Measurements from ENCODE around the gene IGF1R.
"Not testable (repeated sequence)": the region's sequence is repeated elsewhere in the genome, so short reads cannot be mapped to it uniquely, and the experiment has no call there.

IGF1R gene

GRCh38 chr15:98954411-98954810 lies 306.1 kb downstream of the IGF1R start:
- DNase-seq, result no peak

GRCh38 chr15:98955331-98955730 lies 307.0 kb downstream of the IGF1R start:
- DNase-seq, result no peak

- DNase-seq, result no peak
Measured at GRCh38 chr15:98955961-98956723, 307.8 kb downstream of the IGF1R start.

GRCh38 chr15:98956796-98957553 lies 308.6 kb downstream of the IGF1R start:
- no peak for DNase-seq

- no peak for DNase-seq
Measured at GRCh38 chr15:98957655-98958054, 309.3 kb downstream of the IGF1R start.

GRCh38 chr15:98958076-98958475 lies 309.7 kb downstream of the IGF1R start:
- no peak for DNase-seq

DNA sequence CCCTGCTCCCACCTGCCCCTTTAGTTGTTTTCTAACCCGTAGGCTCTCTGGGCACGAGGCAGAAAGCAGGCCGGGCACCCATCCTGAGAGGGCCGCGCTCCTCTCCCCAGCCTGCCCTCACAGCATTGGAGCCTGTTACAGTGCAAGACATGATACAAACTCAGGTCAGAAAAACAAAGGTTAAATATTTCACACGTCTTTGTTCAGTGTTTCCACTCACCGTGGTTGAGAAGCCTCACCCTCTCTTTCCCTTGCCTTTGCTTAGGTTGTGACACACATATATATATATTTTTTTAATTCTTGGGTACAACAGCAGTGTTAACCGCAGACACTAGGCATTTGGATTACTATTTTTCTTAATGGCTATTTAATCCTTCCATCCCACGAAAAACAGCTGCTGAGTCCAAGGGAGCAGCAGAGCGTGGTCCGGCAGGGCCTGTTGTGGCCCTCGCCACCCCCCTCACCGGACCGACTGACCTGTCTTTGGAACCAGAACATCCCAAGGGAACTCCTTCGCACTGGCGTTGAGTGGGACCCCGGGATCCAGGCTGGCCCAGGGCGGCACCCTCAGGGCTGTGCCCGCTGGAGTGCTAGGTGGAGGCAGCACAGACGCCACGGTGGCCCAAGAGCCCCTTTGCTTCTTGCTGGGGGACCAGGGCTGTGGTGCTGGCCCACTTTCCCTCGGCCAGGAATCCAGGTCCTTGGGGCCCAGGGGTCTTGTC lies 310.7 kb downstream of the IGF1R start:
- DNase-seq, result no peak

DNA sequence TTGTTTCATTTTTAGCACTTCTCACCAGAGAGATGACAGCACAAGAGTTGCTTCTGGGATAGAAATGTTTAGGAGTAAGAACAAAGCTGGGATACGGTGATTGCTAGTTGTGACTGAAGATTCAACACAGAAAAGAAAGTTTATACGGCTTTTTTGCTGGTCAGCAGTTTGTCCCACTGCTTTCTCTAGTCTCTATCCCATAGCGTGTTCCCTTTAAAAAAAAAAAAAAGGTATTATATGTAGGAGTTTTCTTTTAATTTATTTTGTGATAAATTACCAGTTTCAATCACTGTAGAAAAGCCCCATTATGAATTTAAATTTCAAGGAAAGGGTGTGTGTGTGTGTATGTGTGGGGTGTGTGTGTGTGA lies 311.3 kb downstream of the IGF1R start:
- no peak for DNase-seq

DNA sequence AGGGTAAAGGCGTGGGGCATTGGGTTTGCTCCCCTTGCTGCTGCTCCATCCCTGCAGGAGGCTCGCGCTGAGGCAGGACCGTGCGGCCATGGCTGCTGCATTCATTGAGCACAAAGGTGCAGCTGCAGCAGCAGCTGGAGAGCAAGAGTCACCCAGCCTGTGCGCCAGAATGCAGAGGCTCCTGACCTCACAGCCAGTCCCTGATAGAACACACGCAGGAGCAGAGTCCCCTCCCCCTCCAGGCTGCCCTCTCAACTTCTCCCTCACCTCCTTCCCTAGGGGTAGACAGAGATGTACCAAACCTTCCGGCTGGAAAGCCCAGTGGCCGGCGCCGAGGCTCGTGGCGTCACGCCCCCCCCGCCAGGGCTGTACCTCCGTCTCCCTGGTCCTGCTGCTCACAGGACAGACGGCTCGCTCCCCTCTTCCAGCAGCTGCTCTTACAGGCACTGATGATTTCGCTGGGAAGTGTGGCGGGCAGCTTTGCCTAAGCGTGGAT lies 312.3 kb downstream of the IGF1R start:
- no peak for DNase-seq

DNA sequence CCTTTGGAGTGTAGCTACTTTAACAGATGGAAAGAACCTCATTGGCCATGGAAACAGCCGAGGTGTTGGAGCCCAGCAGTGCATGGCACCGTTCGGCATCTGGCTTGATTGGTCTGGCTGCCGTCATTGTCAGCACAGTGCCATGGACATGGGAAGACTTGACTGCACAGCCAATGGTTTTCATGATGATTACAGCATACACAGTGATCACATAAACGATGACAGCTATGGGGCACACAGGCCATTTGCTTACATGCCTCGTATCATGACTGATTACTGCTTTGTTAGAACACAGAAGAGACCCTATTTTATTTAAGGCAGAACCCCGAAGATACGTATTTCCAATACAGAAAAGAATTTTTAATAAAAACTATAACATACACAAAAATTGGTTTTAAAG lies 315.1 kb downstream of the IGF1R start:
- DNase-seq, result no peak

DNA sequence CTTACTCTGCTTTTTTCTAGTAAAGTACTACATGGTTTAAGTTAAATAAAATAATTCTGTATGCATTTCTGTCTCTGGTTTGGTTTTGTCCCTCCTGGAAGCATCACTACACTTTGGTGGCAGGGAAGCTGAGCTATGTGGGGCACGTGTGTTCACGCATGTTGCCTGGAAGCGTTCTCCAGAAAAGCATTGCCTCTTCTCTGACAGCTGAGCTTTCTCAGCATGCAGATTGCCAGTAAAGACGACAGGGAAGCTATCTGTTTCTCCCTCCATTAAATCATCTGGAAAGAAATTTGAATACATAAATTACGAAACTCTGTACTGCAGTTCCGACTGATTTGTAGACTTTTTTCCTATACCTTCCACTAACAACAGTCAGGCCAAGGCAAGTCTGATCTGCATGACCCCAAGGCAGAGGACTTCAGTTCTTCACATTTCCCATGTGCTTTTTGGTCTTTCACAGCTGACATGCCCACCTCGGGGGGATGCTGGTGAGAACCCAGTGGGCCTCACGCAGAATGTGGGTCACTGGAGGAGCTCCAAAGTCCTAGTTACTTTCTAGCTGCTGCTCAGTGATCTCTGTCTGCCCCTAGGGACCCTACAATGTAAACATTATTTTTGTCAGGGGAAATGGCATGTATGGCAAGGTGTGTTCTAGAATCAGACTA lies 316.3 kb downstream of the IGF1R start:
- DNase-seq, result peak; percentile 89

DNA sequence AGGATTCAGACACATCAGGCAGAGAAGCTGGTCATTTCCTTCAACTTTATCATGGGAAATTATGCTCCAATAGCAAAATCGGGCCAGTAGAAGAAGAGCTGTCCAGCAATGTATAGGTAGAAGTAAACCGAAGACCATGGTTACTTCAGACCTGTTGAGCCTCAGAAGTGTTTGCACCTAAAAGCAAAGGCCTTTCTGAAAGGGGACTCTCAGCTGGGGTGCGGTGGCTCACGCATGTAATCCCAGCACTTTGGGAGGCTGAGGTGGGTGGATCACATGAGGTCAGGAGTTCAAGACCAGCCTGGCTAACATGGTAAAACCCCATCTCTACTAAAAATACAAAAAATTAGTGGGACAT lies 316.8 kb downstream of the IGF1R start:
- not testable (repeated sequence) for DNase-seq

GRCh38 chr15:98965597-98965996 lies 317.3 kb downstream of the IGF1R start:
- DNase-seq, result no peak

DNA sequence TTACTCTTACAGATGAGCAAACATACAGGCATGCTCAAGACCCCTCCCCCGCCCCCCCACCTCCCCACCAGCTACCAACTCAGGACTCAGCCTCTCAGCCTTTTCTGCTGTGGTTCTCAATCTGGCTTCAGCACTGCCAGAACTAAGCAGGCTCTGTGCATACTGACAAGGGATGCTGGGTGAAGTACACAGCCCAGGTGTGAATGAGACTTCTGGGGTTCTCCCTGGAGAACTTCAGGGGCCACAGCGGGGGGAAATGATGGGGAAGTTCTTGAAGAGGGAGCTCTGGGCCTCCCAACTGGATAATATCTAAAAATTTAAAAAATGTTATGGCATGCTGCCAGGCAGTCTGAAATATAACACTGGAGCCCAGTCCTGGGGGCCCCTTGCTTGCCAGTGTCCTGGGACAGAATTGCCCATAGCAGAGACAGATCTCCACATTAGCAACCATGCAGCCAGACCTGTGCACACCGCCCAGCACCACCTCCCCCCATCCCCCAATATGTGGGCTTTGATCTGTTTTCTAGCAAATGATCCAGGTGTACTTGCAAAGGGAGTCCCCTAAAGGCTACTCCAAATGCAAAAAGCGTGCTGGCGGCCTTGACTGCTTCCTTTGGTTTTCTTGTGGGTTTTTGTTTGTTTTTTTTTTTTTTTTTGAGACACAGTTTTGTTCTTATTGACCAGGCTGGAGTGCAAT lies 317.9 kb downstream of the IGF1R start:
- no peak for DNase-seq

GRCh38 chr15:98967096-98967495 lies 318.8 kb downstream of the IGF1R start:
- DNase-seq, result no peak

DNA sequence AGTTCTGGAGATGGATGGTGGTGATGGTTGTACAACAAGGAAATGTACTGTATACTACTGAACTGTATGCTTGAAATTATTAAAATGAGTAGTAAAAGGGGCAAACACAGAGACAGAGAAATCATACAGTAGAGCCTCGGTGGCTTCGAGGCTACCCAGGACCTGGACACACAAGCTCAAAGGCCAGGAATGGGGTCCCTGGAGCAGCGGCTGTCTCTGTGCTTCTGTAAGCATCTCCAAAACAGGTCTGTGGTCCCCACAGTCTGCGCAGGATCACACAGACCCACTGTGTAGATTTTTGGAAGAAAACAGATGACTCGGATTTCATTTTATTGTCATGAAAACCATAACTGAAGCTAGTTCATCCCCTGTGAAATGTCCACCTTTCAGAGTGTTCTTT lies 319.6 kb downstream of the IGF1R start:
- DNase-seq, result no peak

- no peak for DNase-seq
Measured at GRCh38 chr15:98968576-98968975, 320.2 kb downstream of the IGF1R start.

- DNase-seq, result no peak
Measured at GRCh38 chr15:98969126-98969735, 320.9 kb downstream of the IGF1R start.

DNA sequence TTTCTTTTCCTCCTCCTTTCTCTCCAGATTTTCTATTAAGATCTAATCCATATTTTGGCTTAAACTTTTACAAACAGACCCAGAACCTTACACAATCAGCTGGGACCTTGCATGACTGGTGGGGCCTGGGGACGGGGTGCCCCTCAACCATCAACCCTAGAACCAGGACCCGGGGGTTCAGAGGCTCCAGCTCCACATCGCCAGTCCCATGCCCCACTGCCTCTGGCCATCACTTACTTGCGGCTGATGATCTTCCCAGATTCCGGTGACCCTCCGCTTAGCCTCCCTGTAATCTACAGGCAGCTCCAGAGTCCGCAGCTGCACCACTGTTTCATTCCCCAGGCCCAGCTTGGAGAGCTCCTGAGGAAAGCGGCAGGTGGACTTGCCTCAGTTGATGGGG lies 322.5 kb downstream of the IGF1R start:
- DNase-seq, result no peak

DNA sequence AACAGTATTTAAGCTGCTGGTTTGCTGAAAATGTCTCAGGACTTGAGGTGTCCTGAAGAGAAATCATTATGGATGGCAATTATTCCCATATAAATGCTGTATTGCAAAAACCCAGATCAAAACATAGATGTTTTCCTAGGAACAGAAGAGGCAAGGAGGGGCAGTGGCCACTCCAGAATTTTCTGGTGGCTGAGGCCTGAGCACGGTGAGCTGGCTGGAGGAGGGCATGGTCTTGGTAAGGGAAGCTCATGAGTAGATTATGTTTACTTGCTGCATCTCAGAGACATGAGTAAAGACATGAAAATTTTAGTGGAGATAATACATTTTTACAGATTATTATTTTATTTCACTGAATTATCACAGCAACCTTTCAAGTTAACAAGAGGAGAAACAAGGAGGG lies 328.2 kb downstream of the IGF1R start:
- no peak for DNase-seq

DNA sequence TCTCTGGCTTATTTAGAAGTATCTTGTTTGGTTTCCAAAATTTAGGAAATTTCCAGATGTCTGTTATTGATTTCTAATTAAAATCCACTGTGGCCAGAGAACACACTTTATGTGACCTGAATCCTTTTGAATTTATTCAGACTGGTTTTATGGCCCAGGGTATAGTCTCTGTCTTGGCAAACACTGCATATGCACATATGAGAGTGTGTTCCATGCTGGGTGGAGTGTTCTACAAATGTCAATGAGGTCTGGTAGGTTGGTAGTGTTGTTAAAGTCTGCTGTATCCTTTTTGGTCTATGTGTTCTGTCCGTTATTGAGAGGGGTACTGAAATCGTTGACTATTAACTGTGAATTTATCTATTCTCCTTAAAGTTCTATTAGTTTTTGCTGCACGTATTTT lies 329.1 kb downstream of the IGF1R start:
- DNase-seq, result no peak

DNA sequence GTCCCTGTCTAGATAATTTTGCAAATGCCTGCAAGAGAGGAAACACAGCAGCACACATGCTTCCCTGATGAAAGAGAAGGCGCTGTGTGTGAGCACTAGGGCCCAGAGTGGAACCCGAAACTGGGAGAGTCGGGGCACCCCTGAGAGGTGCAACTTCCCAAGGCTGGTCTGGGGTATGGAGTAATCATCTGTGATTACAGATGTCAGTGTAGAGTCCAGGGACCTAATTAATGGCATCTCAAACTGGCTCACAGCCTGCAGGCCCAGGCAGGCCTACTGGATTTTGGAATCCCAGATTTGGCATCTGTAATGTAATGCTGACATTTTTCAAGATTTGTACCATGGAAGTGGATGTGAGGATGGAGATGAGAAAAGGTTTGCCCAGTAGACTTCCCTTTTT lies 329.8 kb downstream of the IGF1R start:
- no peak for DNase-seq

Measured in NCI-H526 treated with DMSO at 0.1 percent for 48 hours (cell line).